HepG2 (cell line): ENCODE data around the gene MAP1LC3B. TPM values are rescaled to one million over a fixed set of nuclear protein-coding genes. Genes with fewer than 3 reads are reported as not detected.

Experiments used
- AGO2 ChIP-seq: fragments of 200-400 bp; formaldehyde crosslinking; optimal IDR thresholded peaks from 2 replicates; pipeline ENCODE3; 2017; ENCODE audit warnings: mild to moderate bottlenecking, low read depth, low read length, moderate library complexity
- ATF2 ChIP-seq: sonication (generic); formaldehyde crosslinking; IDR thresholded peaks from 2 replicates; pipeline ENCODE4 v1.4.0; 2020; ENCODE audit warnings: missing genetic modification reagents
- GATAD1 ChIP-seq: IDR thresholded peaks from 2 replicates; pipeline ENCODE4 v1.6.1; 2016; ENCODE audit warnings: missing genetic modification reagents, missing compliant biosample characterization
- HNF4G ChIP-seq, 2 experiments: sonication (generic) in 1 of 2; formaldehyde crosslinking in 1 of 2; IDR thresholded peaks; 2 replicates each; pipeline versions ENCODE4 v1.4.0 to v1.6.1; 2011 to 2020; ENCODE audit warnings: borderline replicate concordance in 2 of 2, low read depth in 2 of 2, mild to moderate bottlenecking in 2 of 2, low read length in 1 of 2, missing genetic modification reagents in 1 of 2, moderate library complexity in 1 of 2
- KDM6A ChIP-seq: IDR thresholded peaks from 2 replicates; pipeline ENCODE4 v1.6.1; 2016; ENCODE audit warnings: low read depth
- MED13 ChIP-seq: sonication (generic); formaldehyde crosslinking; IDR thresholded peaks from 2 replicates; pipeline ENCODE4 v1.5.0; 2020; ENCODE audit warnings: missing genetic modification reagents
- MTA1 ChIP-seq: sonication (generic); formaldehyde crosslinking; IDR thresholded peaks from 2 replicates; pipeline ENCODE4 v1.4.0; 2020; ENCODE audit warnings: missing genetic modification reagents, mild to moderate bottlenecking, borderline replicate concordance
- NFRKB ChIP-seq: fragments of 450-650 bp; IDR thresholded peaks from 2 replicates; pipeline ENCODE4 v1.6.1; 2017
- NPAS2 ChIP-seq: sonication (generic); formaldehyde crosslinking; IDR thresholded peaks from 2 replicates; pipeline ENCODE4 v1.8.0; 2022; ENCODE audit warnings: mild to moderate bottlenecking, missing genetic modification reagents, borderline replicate concordance
- POLR2AphosphoS2 ChIP-seq: IDR thresholded peaks from 2 replicates; pipeline ENCODE4 v1.6.1; 2011; ENCODE audit warnings: low read depth, low read length, improper control_type of control experiment
- RELA ChIP-seq: sonication (generic); formaldehyde crosslinking; IDR thresholded peaks from 2 replicates; pipeline ENCODE4 v1.4.0; 2020; ENCODE audit warnings: missing genetic modification reagents
- SIN3A ChIP-seq: IDR thresholded peaks from 2 replicates; pipeline ENCODE4 v1.6.1; 2011; ENCODE audit warnings: low read depth, mild to moderate bottlenecking, control low read depth, low read length, borderline replicate concordance
- ZBTB33 ChIP-seq: sonication (generic); formaldehyde crosslinking; IDR thresholded peaks from 2 replicates; pipeline ENCODE4 v1.4.0; 2020; ENCODE audit warnings: missing genetic modification reagents
- ZBTB4 ChIP-seq: sonication (generic); formaldehyde crosslinking; IDR thresholded peaks from 2 replicates; pipeline ENCODE4 v1.4.0; 2020; ENCODE audit warnings: missing genetic modification reagents, mild to moderate bottlenecking, borderline replicate concordance
- ZBTB42 ChIP-seq: sonication (generic); formaldehyde crosslinking; IDR thresholded peaks from 2 replicates; pipeline ENCODE4 v1.5.0; 2020; ENCODE audit warnings: mild to moderate bottlenecking, missing genetic modification reagents
- ZBTB7B ChIP-seq: sonication (generic); formaldehyde crosslinking; IDR thresholded peaks from 2 replicates; pipeline ENCODE4 v1.4.0; 2020; ENCODE audit warnings: missing genetic modification reagents
- ZNF574 ChIP-seq: sonication (generic); formaldehyde crosslinking; IDR thresholded peaks from 2 replicates; pipeline ENCODE4 v1.4.0; 2020; ENCODE audit warnings: missing genetic modification reagents
- ZNF652 ChIP-seq: IDR thresholded peaks from 2 replicates; pipeline ENCODE4 v1.6.1; 2016; ENCODE audit warnings: low read depth, borderline replicate concordance
- ZNF790 ChIP-seq: sonication (generic); formaldehyde crosslinking; IDR thresholded peaks from 2 replicates; pipeline ENCODE4 v1.8.0; 2022; ENCODE audit warnings: missing genetic modification reagents, mild to moderate bottlenecking, borderline replicate concordance
- polyA plus RNA-seq, 8 experiments: library from polyadenylated mRNA; depleted of rRNA in 3 of 8; stranded (reverse) in 7 of 8; unstranded in 1 of 8; fragments of >200 nt; fragmentation: Illumina TruSeq in 4 of 8; extraction: Trizol in 4 of 8; gene quantifications; 2 replicates each; pipeline versions ENCODE4 v1.2.1 to v1.2.3, GENCODE V29; 2011 to 2016; ENCODE audit warnings: low read depth in 4 of 8, missing spikeins in 1 of 8, mixed read lengths in 1 of 8; ENCODE audit not compliant: insufficient read depth in 1 of 8
- total RNA-seq, 5 experiments: library from RNA; depleted of rRNA; stranded (reverse); fragments of >200 nt; fragmentation: Illumina TruSeq; extraction: Trizol; gene quantifications; 2 replicates each; pipeline ENCODE4 v1.2.3, GENCODE V29; 2016; ENCODE audit warnings: low read depth in 1 of 5

MAP1LC3B gene
- total and polyA plus RNA-seq, 2 of the 13 experiments (the other 11 are each of a cell fraction or from before 2014, with no cell fraction given), result 15.7 to 37.4 TPM

- TF ChIP-seq ZNF574 (CRISPR knock-in tag) (peak; percentile 91), RELA (CRISPR knock-in tag) (peak; percentile 95), GATAD1 (peak; percentile 86), ZBTB42 (CRISPR knock-in tag) (peak; percentile 65; the same call in 1 of the 2 replicates), SIN3A (peak; percentile 87), ZNF652 (CRISPR knock-in tag) (no peak), NFRKB (no peak), ZNF790 (CRISPR knock-in tag) (peak; percentile 97; the same call in 1 of the 2 replicates), AGO2 (peak; percentile 69), ZBTB7B (CRISPR knock-in tag) (no peak), MED13 (CRISPR knock-in tag) (no peak), ATF2 (CRISPR knock-in tag) (peak; percentile 97), MTA1 (CRISPR knock-in tag) (peak; percentile 91; the same call in 1 of the 2 replicates), ZBTB4 (no peak; the same call in 1 of the 2 replicates), POLR2AphosphoS2 (no peak), HNF4G (IDR thresholded peaks at IDR 0.05; ENCODE audit: borderline replicate concordance, low read depth, low read length) (peak; percentile 27; the same call in 1 of the 2 replicates), HNF4G (CRISPR knock-in tag; IDR thresholded peaks at IDR 0.05; ENCODE audit: borderline replicate concordance, low read depth) (peak; percentile 51; the same call in 1 of the 2 replicates), KDM6A (CRISPR knock-in tag) (0 out of 2 replicates have a peak, but pooled peaks have one; percentile 8), NPAS2 (no peak), ZBTB33 (CRISPR knock-in tag) (peak; percentile 67; the same call in 1 of the 2 replicates)
These were observed at the start of gene MAP1LC3B (continued) for GRCh38 chr16:87391950-87392820.
